Caco-2 (cell line): Measurements from ENCODE around the gene PRDM5. TPM values are rescaled to one million over a fixed set of nuclear protein-coding genes. Genes with fewer than 3 reads are reported as not detected.

ENCODE experiments used
- BruUV-seq: library from RNA; stranded (reverse); fragments of 400-500 nt; replicated peaks from 2 replicates; lab custom pipeline; 2021; lab: Mats Ljungman, UMichigan
- CTCF ChIA-PET: fragments of 300-600 bp; sonication (Branson Sonifier 250); formaldehyde crosslinking; loops from one replicate; lab custom pipeline; 2022; ENCODE audit warnings: antibody characterized with exemption; lab: Charles Lee
- POLR2A ChIA-PET: fragments of 300-600 bp; sonication (Branson Sonifier 250); formaldehyde crosslinking; loops from one replicate; lab custom pipeline; 2022; ENCODE audit warnings: antibody characterized with exemption; lab: Charles Lee
- DNase-seq, 2 experiments: peaks; one replicate each; pipeline versions ENCODE4 v3.0.0 to v3.0.0-alpha.2; 2020 to 2022
- H3K27me3 ChIP-seq: replicated peaks from 2 replicates; pipeline ENCODE4 v1.6.0; 2011; ENCODE audit warnings: low read length; ENCODE audit not compliant: control insufficient read depth, insufficient read depth
- H3K36me3 ChIP-seq: 2 replicates; pipeline ENCODE4 v1.5.1; 2011; ENCODE audit warnings: low read length; ENCODE audit not compliant: control insufficient read depth, insufficient read depth
- H3K4me1 ChIP-seq: fragments of 250-450 bp; sonication (Bioruptor Pico); 2 replicates; pipeline ENCODE4 v1.5.1; 2020; ENCODE audit warnings: mild to moderate bottlenecking
- H3K4me3 ChIP-seq: 2 replicates; pipeline ENCODE4 v1.5.1; 2011; ENCODE audit warnings: low read depth, mild to moderate bottlenecking, control low read depth, low read length
- H3K9me3 ChIP-seq: fragments of 250-450 bp; sonication (Bioruptor Pico); 2 replicates; pipeline ENCODE4 v1.5.1; 2020; ENCODE audit warnings: mild to moderate bottlenecking, moderate library complexity
- H3K27ac Mint-ChIP-seq: one replicate; pipeline ENCODE4 v1.8.0; 2022; ENCODE audit warnings: mixed read lengths; ENCODE audit not compliant: unreplicated experiment
- H3K27me3 Mint-ChIP-seq: one replicate; pipeline ENCODE4 v1.8.0; 2022; ENCODE audit warnings: mixed read lengths; ENCODE audit not compliant: insufficient read depth, unreplicated experiment
- H3K36me3 Mint-ChIP-seq: one replicate; pipeline ENCODE4 v1.8.0; 2022; ENCODE audit warnings: mild to moderate bottlenecking, mixed read lengths; ENCODE audit not compliant: insufficient read depth, unreplicated experiment
- H3K4me1 Mint-ChIP-seq: one replicate; pipeline ENCODE4 v1.8.0; 2022; ENCODE audit warnings: low read depth, mixed read lengths; ENCODE audit not compliant: unreplicated experiment
- H3K4me3 Mint-ChIP-seq: one replicate; pipeline ENCODE4 v1.8.0; 2022; ENCODE audit warnings: mild to moderate bottlenecking, moderate library complexity, mixed read lengths; ENCODE audit not compliant: unreplicated experiment
- H3K9me3 Mint-ChIP-seq: one replicate; pipeline ENCODE4 v1.8.0; 2022; ENCODE audit warnings: mixed read lengths; ENCODE audit not compliant: unreplicated experiment
- intact Hi-C: fragments of 100-400 bp; cut with micrococcal nuclease; formaldehyde crosslinking; loops from one replicate; pipeline ENCODE4 v1.10.0; 2022; ENCODE audit not compliant: unreplicated experiment
- total RNA-seq: library from RNA; stranded (reverse); gene quantifications from 2 replicates; pipeline ENCODE4 v1.2.3, GENCODE V29; 2022
- TF ChIP-seq, protein P1 (sequence below), 2 experiments: fragments of 200-600 bp in 1 of 2; IDR thresholded peaks; 1 replicate in 1 of 2; 2 replicates in 1 of 2; pipeline versions ENCODE4 v1.5.1 to v1.8.0; 2011 to 2022; ENCODE audit warnings: antibody characterized with exemption in 1 of 2, control low read depth in 1 of 2, inconsistent platforms in 1 of 2, low read depth in 1 of 2, low read length in 1 of 2, mild to moderate bottlenecking in 1 of 2, moderate library complexity in 1 of 2; ENCODE audit not compliant: insufficient read depth in 1 of 2, severe bottlenecking in 1 of 2, unreplicated experiment in 1 of 2

Gene PRDM5
- total RNA-seq, 1 experiment from 2014 or later, result 14.3 TPM

DNA sequence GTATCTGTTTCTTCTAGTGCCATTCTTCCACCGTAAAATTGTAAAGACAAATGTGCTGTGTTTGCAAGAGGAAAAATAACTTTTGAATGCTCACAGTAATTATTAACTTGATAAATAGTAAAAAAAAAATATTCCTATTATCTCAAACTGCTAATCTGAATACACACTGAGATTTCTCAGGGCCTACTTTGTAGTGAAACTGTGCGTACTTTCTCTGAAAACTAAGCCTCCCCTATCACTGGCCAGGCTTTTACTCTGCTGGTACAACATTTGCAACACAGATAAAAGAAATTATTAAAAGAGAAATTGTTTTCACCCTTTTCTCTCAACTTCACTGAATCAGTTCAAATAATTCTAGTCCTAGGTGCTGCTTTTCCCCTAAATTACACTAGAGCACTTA is 137.3 kb downstream of the PRDM5 start:
- H3K36me3 ChIP-seq, result no peaks in the 10 kb centered on the region
- Mint-ChIP-seq H3K27me3 (no peaks in the 10 kb centered on the region), H3K4me1 (no peaks in the 10 kb centered on the region), H3K27ac (no peak overlapping the region), H3K36me3 (no peaks in the 10 kb centered on the region), H3K4me3 (no peak overlapping the region), H3K9me3 (no peaks in the 10 kb centered on the region)
- BruUV-seq, result no TSS peak
- H3K4me3 ChIP-seq, result no peak overlapping the region
- POLR2A ChIA-PET, result no interaction called here
- no peak for DNase-seq
- CTCF ChIA-PET, result no interaction called here
- no peaks in the 10 kb centered on the region for H3K4me1 ChIP-seq
- H3K27me3 ChIP-seq, result no peaks in the 10 kb centered on the region
- intact Hi-C loops, result no loop called here
- TF ChIP-seq, protein P1, sequence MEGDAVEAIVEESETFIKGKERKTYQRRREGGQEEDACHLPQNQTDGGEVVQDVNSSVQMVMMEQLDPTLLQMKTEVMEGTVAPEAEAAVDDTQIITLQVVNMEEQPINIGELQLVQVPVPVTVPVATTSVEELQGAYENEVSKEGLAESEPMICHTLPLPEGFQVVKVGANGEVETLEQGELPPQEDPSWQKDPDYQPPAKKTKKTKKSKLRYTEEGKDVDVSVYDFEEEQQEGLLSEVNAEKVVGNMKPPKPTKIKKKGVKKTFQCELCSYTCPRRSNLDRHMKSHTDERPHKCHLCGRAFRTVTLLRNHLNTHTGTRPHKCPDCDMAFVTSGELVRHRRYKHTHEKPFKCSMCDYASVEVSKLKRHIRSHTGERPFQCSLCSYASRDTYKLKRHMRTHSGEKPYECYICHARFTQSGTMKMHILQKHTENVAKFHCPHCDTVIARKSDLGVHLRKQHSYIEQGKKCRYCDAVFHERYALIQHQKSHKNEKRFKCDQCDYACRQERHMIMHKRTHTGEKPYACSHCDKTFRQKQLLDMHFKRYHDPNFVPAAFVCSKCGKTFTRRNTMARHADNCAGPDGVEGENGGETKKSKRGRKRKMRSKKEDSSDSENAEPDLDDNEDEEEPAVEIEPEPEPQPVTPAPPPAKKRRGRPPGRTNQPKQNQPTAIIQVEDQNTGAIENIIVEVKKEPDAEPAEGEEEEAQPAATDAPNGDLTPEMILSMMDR (IDR thresholded peaks at IDR 0.05; ENCODE audit: insufficient read depth in 1 of 2, low read depth in 1 of 2, low read length in 1 of 2, severe bottlenecking in 1 of 2, unreplicated experiment in 1 of 2), result no peak
- no peaks in the 10 kb centered on the region for H3K9me3 ChIP-seq

DNA sequence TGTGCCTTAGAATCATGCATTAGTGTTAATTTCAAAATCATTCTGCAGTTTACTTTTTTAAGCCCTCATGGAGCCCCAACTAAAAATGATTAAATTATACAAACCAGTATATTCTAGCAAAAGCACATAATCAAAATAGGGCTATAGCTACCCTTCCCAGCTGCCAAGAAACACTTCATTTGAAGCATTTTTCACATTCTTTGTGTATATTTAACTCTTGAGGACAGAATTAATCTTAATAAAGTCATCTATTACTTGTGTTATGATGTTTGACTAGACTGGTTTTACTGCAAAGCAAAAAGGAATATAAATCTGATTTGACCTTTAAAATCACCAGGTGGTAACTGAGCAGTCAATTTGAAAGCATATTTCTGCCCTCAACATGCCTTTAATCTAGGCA is 145.1 kb downstream of the PRDM5 start:
- no peak overlapping the region for H3K27ac Mint-ChIP-seq
- no peaks in the 10 kb centered on the region for H3K9me3 Mint-ChIP-seq
- H3K4me1 Mint-ChIP-seq, result no peaks in the 10 kb centered on the region
- no peaks in the 10 kb centered on the region for H3K27me3 Mint-ChIP-seq
- Histone ChIP-seq H3K36me3 (no peaks in the 10 kb centered on the region), H3K4me1 (no peaks in the 10 kb centered on the region), H3K4me3 (no peak overlapping the region), H3K9me3 (no peaks in the 10 kb centered on the region), H3K27me3 (no peaks in the 10 kb centered on the region)
- POLR2A ChIA-PET, result no interaction called here
- CTCF ChIA-PET, result no interaction called here
- no peak for DNase-seq
- no peak overlapping the region for H3K4me3 Mint-ChIP-seq
- no TSS peak for BruUV-seq
- TF ChIP-seq, protein P1 (IDR thresholded peaks at IDR 0.05; ENCODE audit: insufficient read depth in 1 of 2, low read depth in 1 of 2, low read length in 1 of 2, severe bottlenecking in 1 of 2, unreplicated experiment in 1 of 2), result no peak
- no peaks in the 10 kb centered on the region for H3K36me3 Mint-ChIP-seq
- intact Hi-C loops, result no loop called here

DNA sequence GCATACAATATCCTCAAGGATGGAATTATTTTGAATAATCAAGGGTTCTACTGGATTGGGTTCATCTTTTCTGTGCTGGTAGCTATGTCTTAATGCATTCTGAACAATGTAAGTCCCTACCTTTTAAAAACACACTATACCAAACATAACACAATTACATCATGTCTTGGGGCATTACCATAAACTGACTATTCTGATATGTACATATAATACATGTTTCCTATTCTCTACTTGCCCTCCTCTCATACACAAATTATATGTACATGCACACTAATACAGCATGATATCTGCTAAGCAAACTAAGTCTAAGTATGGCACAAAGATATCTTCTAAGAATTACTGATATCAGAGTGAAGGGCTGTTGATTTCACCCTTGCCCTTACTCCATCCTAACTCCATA is 147.1 kb downstream of the PRDM5 start:
- DNase-seq, result no peak
- Mint-ChIP-seq H3K36me3 (no peaks in the 10 kb centered on the region), H3K27me3 (no peaks in the 10 kb centered on the region), H3K4me3 (no peak overlapping the region), H3K9me3 (no peaks in the 10 kb centered on the region), H3K27ac (no peak overlapping the region), H3K4me1 (no peaks in the 10 kb centered on the region)
- H3K27me3 ChIP-seq, result no peaks in the 10 kb centered on the region
- no peaks in the 10 kb centered on the region for H3K36me3 ChIP-seq
- H3K9me3 ChIP-seq, result no peaks in the 10 kb centered on the region
- intact Hi-C loops, result no loop called here
- TF ChIP-seq, protein P1 (IDR thresholded peaks at IDR 0.05; ENCODE audit: insufficient read depth in 1 of 2, low read depth in 1 of 2, low read length in 1 of 2, severe bottlenecking in 1 of 2, unreplicated experiment in 1 of 2), result no peak
- no TSS peak for BruUV-seq
- H3K4me1 ChIP-seq, result no peaks in the 10 kb centered on the region
- H3K4me3 ChIP-seq, result no peak overlapping the region
- ChIA-PET POLR2A (no interaction called here), CTCF (interaction anchor here (0.6 kb wide), 1 partner anchor 536 kb away, joined by 8 read pairs; no protein-coding TSS in a partner anchor)
